Cardiac fibroblast (primary cell): ENCODE data around the gene SEMA5A.
A peak's percentile ranks its signal among the peaks of the same experiment; 100 is the strongest.

Source experiments
- DNase-seq, 2 donors: peaks; one replicate each; pipeline versions ENCODE4 v3.0.0 to v3.0.0-alpha.2; 2010; ENCODE audit warnings: low read depth in 2 of 2
- H3K4me3 ChIP-seq, 2 donors: replicated peaks in 1 of 2; 1 replicate in 1 of 2; 2 replicates in 1 of 2; pipeline ENCODE4 v1.5.1; 2011; ENCODE audit warnings: low read depth in 2 of 2, low read length in 2 of 2, mild to moderate bottlenecking in 2 of 2, moderate library complexity in 1 of 2
- CTCF ChIP-seq: IDR thresholded peaks from one replicate; pipeline ENCODE4 v1.5.1; 2011; ENCODE audit warnings: low read depth, mild to moderate bottlenecking, low read length, inconsistent platforms

SEMA5A gene

GRCh38 chr5:9399094-9399493, 146.8 kb downstream of the SEMA5A start:
- no peak overlapping the region for H3K4me3 ChIP-seq
- no peak for DNase-seq
- no peak for TF ChIP-seq CTCF

DNA sequence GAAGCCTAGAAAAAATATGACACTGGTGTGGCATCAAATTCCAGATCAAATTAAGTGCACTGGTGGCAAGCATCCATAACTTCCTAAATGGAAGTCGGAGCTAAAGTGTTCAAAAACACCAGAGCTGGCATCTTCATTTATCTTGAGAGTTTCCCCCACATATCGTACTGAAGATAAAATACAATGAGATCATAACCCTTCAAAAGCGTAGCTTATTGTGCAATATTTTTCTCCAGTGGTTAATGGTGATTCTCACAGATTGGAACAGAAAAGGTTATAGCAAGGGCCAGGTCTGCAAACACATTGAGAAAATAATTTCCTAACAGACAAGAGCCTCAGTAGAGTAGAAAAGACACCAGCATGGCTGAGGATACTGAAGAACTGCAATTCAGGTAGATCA, 147.6 kb downstream of the SEMA5A start:
- DNase-seq: peak; percentile 15 to 67
- no peak for TF ChIP-seq CTCF
- no peak overlapping the region for H3K4me3 ChIP-seq

DNA sequence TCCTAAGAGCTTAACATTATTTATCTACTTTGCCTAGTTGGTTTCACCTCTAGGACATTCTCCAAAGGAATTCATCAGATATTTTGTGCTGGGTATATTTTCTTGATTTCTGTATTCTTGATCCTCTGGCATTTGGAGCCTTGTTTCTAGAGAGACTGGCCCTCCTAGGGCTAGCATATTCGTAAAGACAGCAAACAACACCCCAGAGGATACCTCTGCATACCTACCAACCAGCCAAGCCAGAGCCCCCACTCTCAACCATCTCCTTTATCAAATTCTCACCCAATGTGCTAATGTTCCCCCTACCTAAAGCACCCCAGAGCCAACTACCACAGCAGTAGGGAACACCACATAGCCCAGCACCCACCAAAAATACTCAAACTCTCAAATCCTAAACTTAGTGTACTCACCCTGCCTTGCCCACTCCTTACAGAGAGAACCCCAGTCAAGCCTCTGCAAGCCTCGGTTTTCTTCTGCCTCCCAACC, 149.5 kb downstream of the SEMA5A start:
- no peak overlapping the region for H3K4me3 ChIP-seq
- TF ChIP-seq CTCF: no peak
- no peak for DNase-seq

DNA sequence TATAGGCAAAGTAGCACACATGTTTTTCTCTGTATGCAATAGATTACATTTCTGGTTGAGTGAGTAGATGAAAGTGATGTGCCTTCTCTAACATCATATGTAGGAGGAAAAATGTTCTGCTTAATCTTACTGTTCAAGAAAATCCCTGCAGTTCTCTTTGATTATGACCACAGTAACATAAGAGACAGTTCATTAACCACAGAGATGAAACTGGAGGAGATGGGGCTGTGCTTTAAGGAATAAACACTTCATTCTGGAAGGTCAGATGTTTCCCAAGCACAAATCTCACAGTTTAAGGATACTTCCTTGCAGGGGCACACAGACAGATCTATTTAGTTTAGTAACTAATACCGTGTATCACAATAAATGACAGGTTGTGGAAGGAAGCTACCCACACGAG, 150.2 kb downstream of the SEMA5A start:
- H3K4me3 ChIP-seq: no peak overlapping the region
- no peak for TF ChIP-seq CTCF
- no peak for DNase-seq

DNA sequence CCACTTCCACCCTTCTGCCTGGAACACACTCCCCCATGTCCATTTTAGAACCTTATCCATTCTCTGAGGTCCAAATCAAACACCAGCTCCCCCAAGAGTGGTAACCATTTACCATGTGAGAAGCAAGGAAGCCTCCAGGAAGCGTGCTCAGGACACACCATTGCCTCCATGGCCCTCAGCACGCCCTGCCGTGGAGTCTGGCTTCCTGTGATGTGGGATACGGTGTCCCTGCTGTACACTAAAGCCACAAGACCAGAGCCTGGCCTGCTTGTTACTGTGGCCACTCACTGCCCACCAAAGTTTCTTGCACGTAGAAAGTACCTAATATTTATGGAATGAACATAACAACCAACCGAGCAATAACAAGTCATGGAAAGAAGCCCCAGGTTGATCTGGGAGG, 151.7 kb downstream of the SEMA5A start:
- DNase-seq: no peak
- TF ChIP-seq CTCF: no peak
- no peak overlapping the region for H3K4me3 ChIP-seq

GRCh38 chr5:9392625-9393024, 153.2 kb downstream of the SEMA5A start:
- no peak for TF ChIP-seq CTCF
- H3K4me3 ChIP-seq: no peak overlapping the region
- no peak for DNase-seq

DNA sequence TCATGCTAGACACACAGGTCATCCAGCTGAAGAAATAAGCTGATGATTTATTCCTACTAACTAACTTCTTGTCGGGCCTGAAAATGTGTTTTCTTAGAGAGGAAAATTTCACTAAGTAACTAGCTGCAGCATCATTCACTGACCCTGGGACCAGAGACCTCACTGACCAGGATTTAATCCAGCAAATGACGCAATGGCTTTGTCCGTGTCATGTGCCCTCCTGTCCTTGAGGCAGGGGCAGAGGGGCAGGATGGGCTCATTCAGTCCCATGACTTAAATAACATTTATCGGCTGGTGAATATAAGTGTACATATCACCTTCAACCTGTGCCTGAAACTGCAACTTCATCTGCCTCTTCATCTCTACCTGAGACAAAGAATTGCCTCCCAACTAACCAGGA, 154.8 kb downstream of the SEMA5A start:
- no peak for TF ChIP-seq CTCF
- DNase-seq: no peak
- no peak overlapping the region for H3K4me3 ChIP-seq
